ENCODE data around the gene CHML. TPM values are rescaled to one million over a fixed set of nuclear protein-coding genes. Genes with fewer than 3 reads are reported as not detected.

CHML gene
- total RNA-seq, 1 experiment from 2014 or later = 70.9 TPM

- DNase-seq (ENCODE audit: extremely low read depth, low read depth) = no peak
These were observed 6.0 kb upstream of the CHML start for GRCh38 chr1:241646201-241646600.

GRCh38 chr1:241645199-241645598 is 5.0 kb upstream of the CHML start:
- no peak for DNase-seq (ENCODE audit: extremely low read depth, low read depth)

GRCh38 chr1:241644259-241644658 is 4.1 kb upstream of the CHML start:
- no peak for DNase-seq (ENCODE audit: extremely low read depth, low read depth)

GRCh38 chr1:241642593-241642944 is 2.4 kb upstream of the CHML start:
- no peak for DNase-seq (ENCODE audit: extremely low read depth, low read depth)

GRCh38 chr1:241641773-241642592 is 1.8 kb upstream of the CHML start:
- peak; percentile 90 for DNase-seq (ENCODE audit: extremely low read depth, low read depth)

- DNase-seq (ENCODE audit: extremely low read depth, low read depth) = peak; percentile 97
These were observed 876 bp upstream of the CHML start for GRCh38 chr1:241640867-241641622.

- DNase-seq (ENCODE audit: extremely low read depth, low read depth) = peak; percentile 30
These were observed 483 bp downstream of the CHML start for GRCh38 chr1:241639623-241640148.

- no peak for DNase-seq (ENCODE audit: extremely low read depth, low read depth)
These were observed 1.1 kb downstream of the CHML start for GRCh38 chr1:241638909-241639622.

GRCh38 chr1:241638099-241638682 is 2.0 kb downstream of the CHML start:
- no peak for DNase-seq (ENCODE audit: extremely low read depth, low read depth)

- no peak for DNase-seq (ENCODE audit: extremely low read depth, low read depth)
These were observed 2.6 kb downstream of the CHML start for GRCh38 chr1:241637604-241638003.

- no peak for DNase-seq (ENCODE audit: extremely low read depth, low read depth)
These were observed 3.1 kb downstream of the CHML start for GRCh38 chr1:241637046-241637590.

- no peak for DNase-seq (ENCODE audit: extremely low read depth, low read depth)
These were observed 3.9 kb downstream of the CHML start for GRCh38 chr1:241636291-241636690.

- no peak for DNase-seq (ENCODE audit: extremely low read depth, low read depth)
These were observed 4.5 kb downstream of the CHML start for GRCh38 chr1:241635556-241636152.

GRCh38 chr1:241632987-241633386 is 7.2 kb downstream of the CHML start:
- DNase-seq (ENCODE audit: extremely low read depth, low read depth) = no peak

- no peak for DNase-seq (ENCODE audit: extremely low read depth, low read depth)
These were observed 8.5 kb downstream of the CHML start for GRCh38 chr1:241631674-241632073.

- DNase-seq (ENCODE audit: extremely low read depth, low read depth) = no peak
These were observed 9.3 kb downstream of the CHML start for GRCh38 chr1:241630899-241631298.

GRCh38 chr1:241630476-241630875 is 9.7 kb downstream of the CHML start:
- DNase-seq (ENCODE audit: extremely low read depth, low read depth) = no peak

GRCh38 chr1:241630005-241630404 is 10.2 kb downstream of the CHML start:
- no peak for DNase-seq (ENCODE audit: extremely low read depth, low read depth)

- peak; percentile 73 for DNase-seq (ENCODE audit: extremely low read depth, low read depth)
These were observed 12.5 kb downstream of the CHML start for GRCh38 chr1:241627453-241628259.
